Activated CD8-positive, alpha-beta memory T cell treated with anti-CD3 and anti-CD28 coated beads, Interleukin-2, amount 50 U/mL, for 1 hour (primary cell): ENCODE measurements around the gene PTPRQ.
"Not testable (repeated sequence)": the region's sequence is repeated elsewhere in the genome, so short reads cannot be mapped to it uniquely, and the experiment has no call there.

Source experiments
- DNase-seq: peaks from one replicate; pipeline ENCODE4 v3.0.0-alpha.2; 2020; ENCODE audit errors: extremely low read depth

PTPRQ gene

DNA sequence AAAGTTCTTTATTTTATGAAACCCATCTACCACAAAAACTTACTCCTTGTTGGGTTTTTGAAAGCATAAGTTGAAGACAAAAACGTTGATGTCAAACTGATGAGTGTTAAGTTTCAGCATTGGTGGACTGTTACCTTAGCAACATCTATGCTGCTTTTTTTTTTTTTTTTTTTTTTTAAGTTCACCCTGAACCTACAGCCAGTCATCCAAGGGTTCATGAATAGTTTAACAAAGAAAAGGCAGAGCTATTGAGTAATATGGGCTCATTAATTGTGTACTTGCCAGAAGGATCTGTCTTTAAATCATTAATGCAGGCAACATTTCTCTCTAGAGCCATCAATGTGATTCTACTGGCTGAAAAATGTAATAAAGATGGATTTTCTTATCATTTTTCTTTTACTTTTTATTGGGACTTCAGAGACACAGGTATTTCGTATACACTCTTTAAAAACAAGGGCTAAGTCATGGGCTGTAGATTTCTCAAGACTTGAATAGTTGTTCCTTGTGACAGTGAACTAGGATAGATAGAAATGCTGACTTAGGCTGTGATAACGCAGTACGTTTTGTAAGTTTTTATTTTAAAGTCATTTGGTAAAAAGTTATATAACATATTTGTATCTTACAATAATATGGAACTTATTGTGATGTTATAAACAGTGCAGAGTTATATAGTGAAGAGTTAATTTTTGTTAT is at the start of gene PTPRQ:
Gene PTPRQ (plus strand): TSS at position 262 of the 693 bp plus-strand sequence. CDS start 111 bp downstream, at position 373.
- no peak for DNase-seq

DNA sequence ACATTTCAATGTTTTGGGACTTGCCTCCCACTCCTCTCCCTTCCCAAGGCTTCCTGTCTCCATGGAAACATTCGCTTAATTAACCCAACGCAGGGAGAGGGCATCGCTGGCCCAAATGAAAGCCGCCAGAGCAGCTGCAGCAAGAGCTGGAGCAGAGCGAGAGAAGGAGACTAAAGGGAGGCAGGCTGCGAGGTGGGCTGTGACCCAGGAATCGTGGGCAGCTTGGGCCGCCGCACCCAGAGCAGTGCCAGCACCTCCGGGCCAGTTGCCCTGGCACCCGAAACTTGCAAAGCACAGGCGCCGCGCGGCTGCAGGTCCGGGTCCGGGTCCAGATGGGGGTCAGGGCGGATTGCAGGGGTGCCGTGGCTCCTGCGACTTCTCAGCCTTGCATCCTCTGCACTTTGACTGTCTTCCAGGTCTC is 43.5 kb upstream of the PTPRQ start:
- DNase-seq, result no peak

DNA sequence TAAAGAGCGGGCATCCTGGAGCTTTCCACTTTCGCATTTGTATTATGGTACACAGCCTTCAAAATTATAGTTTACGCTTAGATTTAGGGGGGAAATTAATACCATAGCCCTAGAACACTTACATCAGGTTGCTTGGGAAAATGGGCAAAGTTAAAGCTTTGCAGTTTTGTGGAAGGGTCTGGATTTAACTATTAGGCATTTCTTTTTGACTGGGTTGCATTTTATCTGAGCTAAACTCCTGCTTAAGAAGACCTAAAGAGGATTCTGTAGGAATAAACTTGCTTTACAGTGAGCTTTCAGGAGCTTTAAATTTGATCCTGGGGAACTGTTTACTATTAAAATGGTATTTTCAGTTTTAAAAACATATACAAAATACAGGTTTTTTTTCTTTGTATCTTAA is 42.8 kb upstream of the PTPRQ start:
- DNase-seq, result no peak

- DNase-seq, result no peak
Measured at GRCh38 chr12:80404629-80405028, 39.4 kb upstream of the PTPRQ start.

GRCh38 chr12:80406253-80406652 is 37.8 kb upstream of the PTPRQ start:
- DNase-seq, result no peak

GRCh38 chr12:80411787-80412186 is 32.2 kb upstream of the PTPRQ start:
- DNase-seq, result no peak

GRCh38 chr12:80412343-80412953 is 31.6 kb upstream of the PTPRQ start:
- no peak for DNase-seq

GRCh38 chr12:80413462-80413861 is 30.6 kb upstream of the PTPRQ start:
- no peak for DNase-seq

GRCh38 chr12:80415466-80415865 is 28.6 kb upstream of the PTPRQ start:
- DNase-seq, result no peak

GRCh38 chr12:80419644-80420043 is 24.4 kb upstream of the PTPRQ start:
- no peak for DNase-seq

DNA sequence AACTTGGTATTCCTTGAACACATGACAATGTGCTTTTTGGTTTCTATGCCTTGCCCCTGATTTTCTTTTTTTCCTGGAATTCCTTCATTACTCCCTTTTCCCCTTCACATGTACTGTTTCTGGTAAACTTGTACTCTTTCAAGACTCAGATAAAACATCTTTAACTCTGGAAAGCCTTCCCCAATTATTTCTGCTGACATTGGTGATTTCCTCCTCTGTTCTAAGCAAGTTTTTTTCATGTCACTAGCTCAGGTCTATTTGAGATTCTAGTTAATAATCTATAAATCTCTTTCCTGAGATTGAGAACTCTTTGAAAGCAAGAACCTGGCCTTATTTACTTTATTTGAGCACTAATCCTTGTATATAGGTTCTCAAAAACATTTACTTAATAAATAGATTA is 24.0 kb upstream of the PTPRQ start:
- DNase-seq, result no peak

GRCh38 chr12:80422550-80422949 is 21.5 kb upstream of the PTPRQ start:
- no peak for DNase-seq

- DNase-seq, result no peak
Measured at GRCh38 chr12:80432061-80432460, 12.0 kb upstream of the PTPRQ start.

DNA sequence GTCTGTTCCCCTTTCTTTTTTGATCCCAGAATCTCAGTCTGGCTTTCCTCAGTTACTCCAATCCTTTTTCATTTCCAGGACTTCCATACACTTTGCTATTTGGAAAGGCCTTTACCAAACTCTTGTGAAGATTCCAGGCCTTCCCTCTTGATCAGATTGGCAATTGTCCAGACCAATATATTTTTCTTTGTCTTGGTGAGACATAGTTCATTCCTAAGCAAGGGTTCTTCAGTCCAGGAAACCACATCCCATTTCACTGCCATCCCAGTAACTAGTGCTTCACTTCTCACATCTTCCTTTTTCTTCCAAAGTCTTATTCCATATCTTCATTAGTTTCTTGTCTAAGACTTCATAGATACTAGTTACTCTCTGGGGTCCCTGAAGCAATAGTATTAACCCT is 2.1 kb upstream of the PTPRQ start:
- no peak for DNase-seq

GRCh38 chr12:80442426-80443222 is 1.4 kb upstream of the PTPRQ start:
- DNase-seq, result no peak

GRCh38 chr12:80445083-80445793 is 1.2 kb downstream of the PTPRQ start:
- DNase-seq, result no peak

GRCh38 chr12:80456513-80456912 is 12.5 kb downstream of the PTPRQ start:
- no peak for DNase-seq

GRCh38 chr12:80460972-80461371 is 16.9 kb downstream of the PTPRQ start:
- no peak for DNase-seq

GRCh38 chr12:80461851-80462250 is 17.8 kb downstream of the PTPRQ start:
- DNase-seq, result not testable (repeated sequence)

GRCh38 chr12:80469681-80470080 is 25.6 kb downstream of the PTPRQ start:
- no peak for DNase-seq

DNA sequence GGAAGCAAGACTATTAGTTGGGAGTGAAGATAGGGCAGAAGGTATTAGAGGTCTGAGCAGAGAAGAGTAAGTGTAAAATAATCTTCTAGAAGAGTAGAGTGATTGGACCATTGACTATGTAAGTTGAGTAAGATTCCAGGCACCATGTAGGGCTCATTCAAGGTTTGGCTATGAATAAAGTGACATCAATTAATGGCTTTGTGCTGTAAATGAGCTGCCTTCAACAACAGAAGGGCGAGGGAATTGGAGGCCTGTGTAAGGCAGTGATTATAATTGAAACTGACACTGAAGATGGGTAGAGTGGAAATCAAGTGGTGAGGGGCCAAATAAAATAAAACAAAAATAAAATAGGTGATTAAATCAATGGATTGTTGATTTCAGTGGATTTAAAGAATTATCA is 26.4 kb downstream of the PTPRQ start:
- DNase-seq, result no peak

DNA sequence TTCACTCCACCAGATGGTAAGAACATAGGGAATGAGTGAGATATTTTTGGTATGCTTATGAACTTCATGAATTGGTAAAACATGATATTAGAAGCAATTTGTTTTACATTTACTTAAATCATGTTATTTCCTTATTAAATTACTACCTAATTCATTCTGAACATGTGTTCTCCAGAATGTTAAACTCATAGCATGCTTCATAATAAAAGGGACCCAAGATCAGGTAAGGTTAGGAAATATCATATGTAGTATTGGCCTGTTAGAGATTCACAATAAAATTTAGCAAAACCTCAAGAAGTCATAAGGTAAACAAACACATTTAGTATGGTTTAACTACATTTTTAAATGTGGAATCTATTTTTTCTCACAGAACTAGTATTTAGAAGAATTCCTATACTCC is 28.2 kb downstream of the PTPRQ start:
- DNase-seq, result no peak
